ENCODE results near the gene EIF2B4. TPM values are rescaled to one million over a fixed set of nuclear protein-coding genes. Genes with fewer than 3 reads are reported as not detected.

The EIF2B4 gene
- total RNA-seq, 1 donor = 29.7 TPM

- peak; percentile 64 for DNase-seq (ENCODE audit: low read depth)
- TF ChIP-seq CTCF (IDR thresholded peaks at IDR 0.05; ENCODE audit: insufficient read depth, low read length) = no peak
- peak overlapping the region; percentile 93 for H3K4me3 ChIP-seq (ENCODE audit: low read depth, low read length)
Observed at GRCh38 chr2:27369471-27370025, 590 bp downstream of the EIF2B4 start.

- no peak for DNase-seq (ENCODE audit: low read depth)
- TF ChIP-seq CTCF (IDR thresholded peaks at IDR 0.05; ENCODE audit: insufficient read depth, low read length) = no peak
- H3K4me3 ChIP-seq (ENCODE audit: low read depth, low read length) = no peak overlapping the region
Observed at GRCh38 chr2:27363933-27364332, 6.2 kb downstream of the EIF2B4 start.

- no peak overlapping the region for H3K4me3 ChIP-seq (ENCODE audit: low read depth, low read length)
- DNase-seq (ENCODE audit: low read depth) = no peak
- TF ChIP-seq CTCF (IDR thresholded peaks at IDR 0.05; ENCODE audit: insufficient read depth, low read length) = no peak
Observed at GRCh38 chr2:27362678-27363420, 7.3 kb downstream of the EIF2B4 start.

GRCh38 chr2:27356382-27357181 is 13.6 kb downstream of the EIF2B4 start, which contains the start of gene GTF3C2:
Gene GTF3C2, minus strand, starts transcription at chr2:27356764. Its CDS starts 13,210 bp downstream, at chr2:27343554.
- peak; percentile 98 for DNase-seq (ENCODE audit: low read depth)
- H3K4me3 ChIP-seq (ENCODE audit: low read depth, low read length) = peak within 1 kb of the TSS; percentile 97
- no peak for TF ChIP-seq CTCF (IDR thresholded peaks at IDR 0.05; ENCODE audit: insufficient read depth, low read length)

- peak overlapping the region; percentile 97 for H3K4me3 ChIP-seq (ENCODE audit: low read depth, low read length)
- peak; percentile 43 for DNase-seq (ENCODE audit: low read depth)
- no peak for TF ChIP-seq CTCF (IDR thresholded peaks at IDR 0.05; ENCODE audit: insufficient read depth, low read length)
Observed at GRCh38 chr2:27356056-27356381, 14.1 kb downstream of the EIF2B4 start.

GRCh38 chr2:27354597-27354927 is 15.6 kb downstream of the EIF2B4 start:
- TF ChIP-seq CTCF (IDR thresholded peaks at IDR 0.05; ENCODE audit: insufficient read depth, low read length) = no peak
- no peak for DNase-seq (ENCODE audit: low read depth)
- H3K4me3 ChIP-seq (ENCODE audit: low read depth, low read length) = no peak overlapping the region

All from fibroblast of the aortic adventitia (primary cell).